DOHH2 (cell line): Measurements from ENCODE around the gene KIRREL3.
"Not testable (repeated sequence)": the region's sequence is repeated elsewhere in the genome, so short reads cannot be mapped to it uniquely, and the experiment has no call there.

Source experiments
- EZH2phosphoT487 ChIP-seq: fragments of 200-600 bp; sonication (generic); IDR thresholded peaks from 2 replicates; pipeline ENCODE4 v1.6.1; 2017; ENCODE audit warnings: borderline replicate concordance, mild to moderate bottlenecking, antibody characterized with exemption, low read length, moderate library complexity, mixed read lengths
- TF ChIP-seq, protein P1 (sequence below): fragments of 200-600 bp; sonication (generic); IDR thresholded peaks from one replicate; pipeline ENCODE4 v1.5.1; 2014; ENCODE audit warnings: antibody characterized with exemption, mild to moderate bottlenecking, low read depth, low read length; ENCODE audit not compliant: poor library complexity, severe bottlenecking

DNA sequence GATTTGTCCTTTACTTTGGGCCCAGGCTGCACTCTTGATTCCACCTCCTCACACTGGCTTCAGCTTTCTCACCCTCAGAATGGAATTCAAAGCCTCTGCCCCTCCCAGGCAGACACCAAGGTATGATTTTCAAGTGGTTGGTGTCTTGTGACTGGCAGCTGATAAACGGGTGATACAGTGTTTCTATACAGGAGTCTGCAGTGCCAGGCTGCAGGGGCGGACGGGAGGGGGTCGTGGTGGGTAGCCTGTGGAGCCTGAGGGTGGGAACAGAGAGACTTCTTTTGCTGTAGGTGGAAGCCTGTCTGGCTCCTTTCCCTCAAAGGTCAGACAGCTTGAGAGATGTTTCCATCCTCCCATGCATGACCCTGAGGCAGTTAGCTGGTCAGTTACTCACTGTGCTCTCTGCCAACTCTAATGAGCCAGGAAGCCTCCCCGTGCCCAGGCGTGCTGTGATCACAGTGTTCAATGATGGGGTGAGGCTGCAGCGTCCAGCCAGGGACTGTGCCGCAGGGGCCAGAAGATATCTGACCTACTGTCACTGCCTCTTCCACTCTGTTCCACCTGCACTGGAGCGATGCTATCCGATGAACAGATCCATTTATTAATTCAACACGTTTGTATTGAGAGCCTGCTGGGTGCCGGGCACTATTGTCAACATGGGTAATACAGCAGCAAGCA, 627.0 kb downstream of the KIRREL3 start:
- TF ChIP-seq, protein P1, sequence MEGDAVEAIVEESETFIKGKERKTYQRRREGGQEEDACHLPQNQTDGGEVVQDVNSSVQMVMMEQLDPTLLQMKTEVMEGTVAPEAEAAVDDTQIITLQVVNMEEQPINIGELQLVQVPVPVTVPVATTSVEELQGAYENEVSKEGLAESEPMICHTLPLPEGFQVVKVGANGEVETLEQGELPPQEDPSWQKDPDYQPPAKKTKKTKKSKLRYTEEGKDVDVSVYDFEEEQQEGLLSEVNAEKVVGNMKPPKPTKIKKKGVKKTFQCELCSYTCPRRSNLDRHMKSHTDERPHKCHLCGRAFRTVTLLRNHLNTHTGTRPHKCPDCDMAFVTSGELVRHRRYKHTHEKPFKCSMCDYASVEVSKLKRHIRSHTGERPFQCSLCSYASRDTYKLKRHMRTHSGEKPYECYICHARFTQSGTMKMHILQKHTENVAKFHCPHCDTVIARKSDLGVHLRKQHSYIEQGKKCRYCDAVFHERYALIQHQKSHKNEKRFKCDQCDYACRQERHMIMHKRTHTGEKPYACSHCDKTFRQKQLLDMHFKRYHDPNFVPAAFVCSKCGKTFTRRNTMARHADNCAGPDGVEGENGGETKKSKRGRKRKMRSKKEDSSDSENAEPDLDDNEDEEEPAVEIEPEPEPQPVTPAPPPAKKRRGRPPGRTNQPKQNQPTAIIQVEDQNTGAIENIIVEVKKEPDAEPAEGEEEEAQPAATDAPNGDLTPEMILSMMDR: not testable (repeated sequence)
- TF ChIP-seq EZH2phosphoT487: not testable (repeated sequence)
